Measurements from ENCODE around the gene GRXCR2.

Gene GRXCR2

DNA sequence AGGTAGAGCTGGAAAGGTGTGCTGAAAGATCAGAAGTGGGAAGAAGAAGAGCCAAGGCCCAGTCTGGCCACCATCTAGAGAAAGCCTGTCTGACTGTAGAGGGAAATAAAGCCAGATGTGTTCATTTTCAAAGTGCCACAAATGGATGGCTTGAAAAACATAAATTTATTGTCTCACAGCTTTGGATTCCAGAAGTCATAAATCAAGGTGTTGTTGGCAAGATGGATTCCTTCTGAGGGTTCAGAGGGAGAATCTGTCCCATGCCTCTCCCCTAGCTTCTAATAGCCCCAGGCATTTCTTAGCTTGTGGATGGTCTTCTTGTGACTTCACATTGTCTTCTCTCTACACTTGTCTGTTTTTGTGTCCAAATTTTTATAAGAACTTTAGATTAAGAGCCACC is 31.5 kb downstream of the GRXCR2 start:
- Histone ChIP-seq H3K36me3 (ENCODE audit: control insufficient read depth in 2 of 2, insufficient read depth in 1 of 2, low read length in 2 of 2) (no peaks in the 10 kb centered on the region), H3K9me3 (ENCODE audit: control insufficient read depth, insufficient read depth, low read depth, low read length) (no peaks in the 10 kb centered on the region), H3K4me1 (ENCODE audit: control insufficient read depth, insufficient read depth, low read length) (no peaks in the 10 kb centered on the region), H3K27ac (ENCODE audit: extremely low read depth, low read depth, low read length) (no peak overlapping the region), H3K4me3 (ENCODE audit: low read depth, low read length) (no peak overlapping the region)
- ChIA-PET POLR2A (no interaction called here), CTCF (interaction anchor here (0.7 to 0.8 kb wide), 2 partner anchors 16 to 208 kb away, joined by 3 read pairs; no protein-coding TSS in a partner anchor)
- TF ChIP-seq, protein P1, sequence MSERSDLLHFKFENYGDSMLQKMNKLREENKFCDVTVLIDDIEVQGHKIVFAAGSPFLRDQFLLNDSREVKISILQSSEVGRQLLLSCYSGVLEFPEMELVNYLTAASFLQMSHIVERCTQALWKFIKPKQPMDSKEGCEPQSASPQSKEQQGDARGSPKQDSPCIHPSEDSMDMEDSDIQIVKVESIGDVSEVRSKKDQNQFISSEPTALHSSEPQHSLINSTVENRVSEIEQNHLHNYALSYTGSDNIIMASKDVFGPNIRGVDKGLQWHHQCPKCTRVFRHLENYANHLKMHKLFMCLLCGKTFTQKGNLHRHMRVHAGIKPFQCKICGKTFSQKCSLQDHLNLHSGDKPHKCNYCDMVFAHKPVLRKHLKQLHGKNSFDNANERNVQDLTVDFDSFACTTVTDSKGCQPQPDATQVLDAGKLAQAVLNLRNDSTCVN (tag by site-specific recombination; optimal IDR thresholded peaks at IDR 0.05): no peak
- TF ChIP-seq ZNF530 (tag by site-specific recombination; IDR thresholded peaks at IDR 0.05; ENCODE audit: low read depth): no peak
- no peak for TF ChIP-seq ZNF610 (tag by site-specific recombination; IDR thresholded peaks at IDR 0.05; ENCODE audit: borderline replicate concordance)
- no peak for TF ChIP-seq ZFHX2 (tag by site-specific recombination; conservative IDR thresholded peaks at IDR 0.05)
- TF ChIP-seq ZNF350 (tag by site-specific recombination; IDR thresholded peaks at IDR 0.05): no peak
- no peak for TF ChIP-seq ZNF23 (tag by site-specific recombination; IDR thresholded peaks at IDR 0.05; ENCODE audit: borderline replicate concordance)
- no peak for TF ChIP-seq HOXC10 (CRISPR knock-in tag; IDR thresholded peaks at IDR 0.05)
- TF ChIP-seq ZNF157 (tag by site-specific recombination; IDR thresholded peaks at IDR 0.05): no peak
- TF ChIP-seq, protein P2, sequence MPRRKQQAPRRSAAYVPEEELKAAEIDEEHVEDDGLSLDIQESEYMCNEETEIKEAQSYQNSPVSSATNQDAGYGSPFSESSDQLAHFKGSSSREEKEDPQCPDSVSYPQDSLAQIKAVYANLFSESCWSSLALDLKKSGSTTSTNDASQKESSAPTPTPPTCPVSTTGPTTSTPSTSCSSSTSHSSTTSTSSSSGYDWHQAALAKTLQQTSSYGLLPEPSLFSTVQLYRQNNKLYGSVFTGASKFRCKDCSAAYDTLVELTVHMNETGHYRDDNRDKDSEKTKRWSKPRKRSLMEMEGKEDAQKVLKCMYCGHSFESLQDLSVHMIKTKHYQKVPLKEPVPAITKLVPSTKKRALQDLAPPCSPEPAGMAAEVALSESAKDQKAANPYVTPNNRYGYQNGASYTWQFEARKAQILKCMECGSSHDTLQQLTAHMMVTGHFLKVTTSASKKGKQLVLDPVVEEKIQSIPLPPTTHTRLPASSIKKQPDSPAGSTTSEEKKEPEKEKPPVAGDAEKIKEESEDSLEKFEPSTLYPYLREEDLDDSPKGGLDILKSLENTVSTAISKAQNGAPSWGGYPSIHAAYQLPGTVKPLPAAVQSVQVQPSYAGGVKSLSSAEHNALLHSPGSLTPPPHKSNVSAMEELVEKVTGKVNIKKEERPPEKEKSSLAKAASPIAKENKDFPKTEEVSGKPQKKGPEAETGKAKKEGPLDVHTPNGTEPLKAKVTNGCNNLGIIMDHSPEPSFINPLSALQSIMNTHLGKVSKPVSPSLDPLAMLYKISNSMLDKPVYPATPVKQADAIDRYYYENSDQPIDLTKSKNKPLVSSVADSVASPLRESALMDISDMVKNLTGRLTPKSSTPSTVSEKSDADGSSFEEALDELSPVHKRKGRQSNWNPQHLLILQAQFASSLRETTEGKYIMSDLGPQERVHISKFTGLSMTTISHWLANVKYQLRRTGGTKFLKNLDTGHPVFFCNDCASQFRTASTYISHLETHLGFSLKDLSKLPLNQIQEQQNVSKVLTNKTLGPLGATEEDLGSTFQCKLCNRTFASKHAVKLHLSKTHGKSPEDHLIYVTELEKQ (tag by site-specific recombination; IDR thresholded peaks at IDR 0.05; ENCODE audit: borderline replicate concordance): no peak
- TF ChIP-seq ZNF114 (tag by site-specific recombination; IDR thresholded peaks at IDR 0.05): no peak
- TF ChIP-seq ZNF830 (tag by site-specific recombination; IDR thresholded peaks at IDR 0.05; ENCODE audit: low read depth): no peak
- no peak for TF ChIP-seq ZNF175 (tag by site-specific recombination; IDR thresholded peaks at IDR 0.05)
- TF ChIP-seq GLIS1 (tag by site-specific recombination; IDR thresholded peaks at IDR 0.05): no peak
- TF ChIP-seq ZNF211 (tag by site-specific recombination; IDR thresholded peaks at IDR 0.05; ENCODE audit: low read depth): no peak
- TF ChIP-seq ZNF624 (tag by site-specific recombination; IDR thresholded peaks at IDR 0.05): no peak
- no peak for TF ChIP-seq HOXD13 (CRISPR knock-in tag; IDR thresholded peaks at IDR 0.05; ENCODE audit: borderline replicate concordance)
- TF ChIP-seq ZNF660 (tag by site-specific recombination; IDR thresholded peaks at IDR 0.05): no peak
- TF ChIP-seq ZNF335 (tag by site-specific recombination; conservative IDR thresholded peaks at IDR 0.05): no peak
- TF ChIP-seq SALL2 (tag by site-specific recombination; IDR thresholded peaks at IDR 0.05; ENCODE audit: borderline replicate concordance): no peak

DNA sequence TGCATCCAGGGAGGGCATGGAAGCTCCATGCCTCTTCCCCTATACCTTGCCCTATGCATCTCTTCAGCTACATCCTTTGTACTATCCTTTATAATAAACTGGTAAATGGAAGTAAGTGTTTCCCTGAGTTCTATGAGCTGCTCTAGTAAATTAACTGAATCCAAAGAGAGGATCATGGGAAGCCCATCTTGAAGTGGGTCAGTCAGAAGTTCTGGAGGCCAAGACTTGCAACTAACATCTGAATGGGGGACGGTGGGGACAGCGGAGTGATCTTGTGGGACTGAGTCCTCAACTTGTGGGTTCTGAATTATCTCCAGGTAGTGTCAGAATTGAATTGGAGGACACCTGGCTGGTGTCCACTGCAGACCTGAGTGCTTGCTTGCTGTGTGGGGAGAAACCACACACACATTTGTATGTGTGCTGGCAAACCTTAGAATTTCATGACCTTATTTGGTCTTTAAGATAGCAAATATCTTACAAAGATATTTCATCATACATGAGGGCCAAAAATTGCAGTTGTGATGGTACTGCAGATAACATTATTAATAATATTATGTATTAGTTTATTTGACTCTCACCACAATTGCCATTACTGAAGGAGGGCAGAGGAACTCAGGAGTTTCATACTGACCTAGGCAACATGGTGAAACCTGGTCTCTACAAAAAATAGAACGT is 32.2 kb downstream of the GRXCR2 start:
- Histone ChIP-seq H3K4me3 (ENCODE audit: low read depth, low read length) (no peak overlapping the region), H3K9me3 (ENCODE audit: control insufficient read depth, insufficient read depth, low read depth, low read length) (no peaks in the 10 kb centered on the region), H3K27ac (ENCODE audit: extremely low read depth, low read depth, low read length) (no peak overlapping the region), H3K4me1 (ENCODE audit: control insufficient read depth, insufficient read depth, low read length) (no peaks in the 10 kb centered on the region; the same call in 1 of the 2 replicates), H3K36me3 (ENCODE audit: control insufficient read depth in 2 of 2, insufficient read depth in 1 of 2, low read length in 2 of 2) (no peaks in the 10 kb centered on the region)
- TF ChIP-seq, protein P3, sequence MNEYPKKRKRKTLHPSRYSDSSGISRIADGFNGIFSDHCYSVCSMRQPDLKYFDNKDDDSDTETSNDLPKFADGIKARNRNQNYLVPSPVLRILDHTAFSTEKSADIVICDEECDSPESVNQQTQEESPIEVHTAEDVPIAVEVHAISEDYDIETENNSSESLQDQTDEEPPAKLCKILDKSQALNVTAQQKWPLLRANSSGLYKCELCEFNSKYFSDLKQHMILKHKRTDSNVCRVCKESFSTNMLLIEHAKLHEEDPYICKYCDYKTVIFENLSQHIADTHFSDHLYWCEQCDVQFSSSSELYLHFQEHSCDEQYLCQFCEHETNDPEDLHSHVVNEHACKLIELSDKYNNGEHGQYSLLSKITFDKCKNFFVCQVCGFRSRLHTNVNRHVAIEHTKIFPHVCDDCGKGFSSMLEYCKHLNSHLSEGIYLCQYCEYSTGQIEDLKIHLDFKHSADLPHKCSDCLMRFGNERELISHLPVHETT (tag by site-specific recombination; IDR thresholded peaks at IDR 0.05): no peak
- TF ChIP-seq ZNF114 (tag by site-specific recombination; IDR thresholded peaks at IDR 0.05) (no peak), ZNF623 (tag by site-specific recombination; IDR thresholded peaks at IDR 0.05) (no peak)
- ChIA-PET CTCF (interaction anchor here (0.6 to 0.8 kb wide), 3 partner anchors 15 to 210 kb away, joined by 3 read pairs; no protein-coding TSS in a partner anchor), POLR2A (no interaction called here)

All from HEK293 (cell line).